WERI-Rb-1 (cell line): ENCODE data around the gene TMEM126B.
"Not testable (repeated sequence)": the region's sequence is repeated elsewhere in the genome, so short reads cannot be mapped to it uniquely, and the experiment has no call there.

Experiments used
- DNase-seq: peaks from one replicate; pipeline ENCODE4 v3.0.0-alpha.2; 2020
- H3K27ac ChIP-seq: fragments of 250-450 bp; sonication (Bioruptor Pico); 2 replicates; pipeline ENCODE4 v1.5.1; 2020; ENCODE audit warnings: mild to moderate bottlenecking, moderate library complexity
- H3K27me3 ChIP-seq: fragments of 250-450 bp; sonication (Bioruptor Pico); 2 replicates; pipeline ENCODE4 v1.5.1; 2021; ENCODE audit warnings: mild to moderate bottlenecking, low read depth, moderate library complexity; ENCODE audit not compliant: insufficient read depth, severe bottlenecking
- H3K36me3 ChIP-seq: fragments of 250-450 bp; sonication (Bioruptor Pico); 2 replicates; pipeline ENCODE4 v1.5.1; 2020; ENCODE audit warnings: mild to moderate bottlenecking, moderate library complexity
- H3K4me3 ChIP-seq: 2 replicates; pipeline ENCODE4 v1.5.1; 2011; ENCODE audit warnings: low read depth, mild to moderate bottlenecking, control low read depth, low read length
- H3K9me3 ChIP-seq: fragments of 250-450 bp; sonication (Bioruptor Pico); 2 replicates; pipeline ENCODE4 v1.5.1; 2021; ENCODE audit warnings: mild to moderate bottlenecking, moderate library complexity; ENCODE audit not compliant: severe bottlenecking
- CTCF ChIP-seq: IDR thresholded peaks from 2 replicates; pipeline ENCODE4 v1.5.1; 2011; ENCODE audit warnings: low read depth, mild to moderate bottlenecking, control low read depth, inconsistent platforms, low read length

The TMEM126B gene

GRCh38 chr11:85596886-85597285 is 31.5 kb upstream of the TMEM126B start:
- H3K9me3 ChIP-seq: no peaks in the 10 kb centered on the region
- H3K36me3 ChIP-seq: no peaks in the 10 kb centered on the region
- no peak overlapping the region for H3K27ac ChIP-seq
- H3K4me3 ChIP-seq: no peak overlapping the region
- TF ChIP-seq CTCF: no peak
- H3K27me3 ChIP-seq: no peaks in the 10 kb centered on the region
- no peak for DNase-seq

GRCh38 chr11:85599083-85599482 is 29.3 kb upstream of the TMEM126B start:
- no peak for TF ChIP-seq CTCF
- DNase-seq: no peak
- Histone ChIP-seq H3K4me3 (no peak overlapping the region), H3K36me3 (no peaks in the 10 kb centered on the region), H3K27me3 (no peaks in the 10 kb centered on the region), H3K27ac (no peak overlapping the region), H3K9me3 (no peaks in the 10 kb centered on the region)

- H3K36me3 ChIP-seq: no peaks in the 10 kb centered on the region
- no peak for DNase-seq
Measured at GRCh38 chr11:85602526-85603213, 25.7 kb upstream of the TMEM126B start.

GRCh38 chr11:85603220-85603619 is 25.2 kb upstream of the TMEM126B start:
- TF ChIP-seq CTCF: no peak
- DNase-seq: no peak
- no peaks in the 10 kb centered on the region for H3K36me3 ChIP-seq
- no peak overlapping the region for H3K27ac ChIP-seq
- no peak overlapping the region for H3K4me3 ChIP-seq
- no peaks in the 10 kb centered on the region for H3K27me3 ChIP-seq
- H3K9me3 ChIP-seq: no peaks in the 10 kb centered on the region

More at GRCh38 chr11:85602526-85603213, 25.7 kb upstream of the TMEM126B start:
- Histone ChIP-seq H3K4me3 (no peak overlapping the region), H3K9me3 (no peaks in the 10 kb centered on the region), H3K27ac (no peak overlapping the region), H3K27me3 (no peaks in the 10 kb centered on the region)
- no peak for TF ChIP-seq CTCF

GRCh38 chr11:85606237-85606636 is 22.2 kb upstream of the TMEM126B start:
- not testable (repeated sequence) for H3K36me3 ChIP-seq, H3K27me3 ChIP-seq, DNase-seq, H3K9me3 ChIP-seq, H3K27ac ChIP-seq, H3K4me3 ChIP-seq

- not testable (repeated sequence) for H3K4me3 ChIP-seq, DNase-seq, H3K9me3 ChIP-seq, H3K27me3 ChIP-seq, H3K27ac ChIP-seq, H3K36me3 ChIP-seq
Measured at GRCh38 chr11:85608621-85609020, 19.8 kb upstream of the TMEM126B start.

GRCh38 chr11:85609286-85609685 is 19.1 kb upstream of the TMEM126B start:
- not testable (repeated sequence) for H3K27me3 ChIP-seq, DNase-seq, H3K9me3 ChIP-seq, H3K36me3 ChIP-seq, H3K27ac ChIP-seq, H3K4me3 ChIP-seq

- H3K4me3 ChIP-seq, H3K27me3 ChIP-seq, H3K27ac ChIP-seq, DNase-seq, H3K36me3 ChIP-seq, H3K9me3 ChIP-seq: not testable (repeated sequence)
Measured at GRCh38 chr11:85611643-85612042, 16.8 kb upstream of the TMEM126B start.
